SK-N-SH (cell line): ENCODE data around the gene IQSEC3. TPM values are rescaled to one million over a fixed set of nuclear protein-coding genes. Genes with fewer than 3 reads are reported as not detected.

ENCODE experiments used
- CTCF ChIA-PET: fragments of 300-600, 350-600 bp; formaldehyde crosslinking; extraction: SDS; loops from one replicate; lab custom pipeline; 2021; lab: Yijun Ruan, JAX
- POLR2A ChIA-PET: fragments of 350-600 bp; sonication (Branson Sonifier 250); formaldehyde crosslinking; extraction: SDS; loops from one replicate; lab custom pipeline; 2020; ENCODE audit warnings: antibody characterized with exemption, inconsistent platforms; lab: Yijun Ruan, JAX
- DNase-seq: peaks from one replicate; pipeline ENCODE4 v3.0.0; 2012
- H2AFZ ChIP-seq: fragments of 200-600 bp; sonication (generic); 2 replicates; pipeline ENCODE4 v1.8.1; 2016; ENCODE audit warnings: antibody characterized with exemption, mild to moderate bottlenecking, low read depth
- H3F3A ChIP-seq: fragments of 200-600 bp; sonication (generic); replicated peaks from 2 replicates; pipeline ENCODE3; 2016; ENCODE audit warnings: antibody characterized with exemption, mild to moderate bottlenecking; ENCODE audit not compliant: insufficient read depth
- H3K27ac ChIP-seq, 2 experiments: fragments of 200-500 bp in 1 of 2; fragments of 200-600 bp in 1 of 2; sonication (Bioruptor generic) in 1 of 2; sonication (generic), shearing (Covaris generic) in 1 of 2; 2 replicates each; pipeline versions ENCODE4 v1.5.1 to v1.6.1; 2014 to 2016; ENCODE audit warnings: low read depth in 2 of 2, inconsistent platforms in 1 of 2, low read length in 1 of 2, mild to moderate bottlenecking in 1 of 2, mixed read lengths in 1 of 2
- H3K27me3 ChIP-seq: fragments of 200-600 bp; sonication (generic), shearing (Covaris generic); 2 replicates; pipeline ENCODE4 v1.6.1; 2016; ENCODE audit warnings: mixed run types; ENCODE audit not compliant: insufficient read depth
- H3K36me3 ChIP-seq, 2 experiments: fragments of 200-500 bp in 1 of 2; fragments of 200-600 bp in 1 of 2; sonication (Bioruptor generic) in 1 of 2; sonication (generic) in 1 of 2; replicated peaks in 1 of 2; 2 replicates each; pipeline versions ENCODE3 to v1.5.1; 2014 to 2016; ENCODE audit warnings: low read length in 1 of 2, mild to moderate bottlenecking in 1 of 2; ENCODE audit not compliant: insufficient read depth in 2 of 2, control insufficient read depth in 1 of 2
- H3K4me1 ChIP-seq, 2 experiments: fragments of 200-500 bp in 1 of 2; fragments of 200-600 bp in 1 of 2; sonication (Bioruptor generic) in 1 of 2; sonication (generic), shearing (Covaris generic) in 1 of 2; 2 replicates each; pipeline versions ENCODE4 v1.5.1 to v1.6.1; 2014 to 2016; ENCODE audit warnings: low read depth in 1 of 2, low read length in 1 of 2, mixed run types in 1 of 2; ENCODE audit not compliant: insufficient read depth in 2 of 2, control insufficient read depth in 1 of 2
- H3K4me2 ChIP-seq: fragments of 200-600 bp; sonication (generic), shearing (Covaris generic); 2 replicates; pipeline ENCODE4 v1.6.1; 2017; ENCODE audit warnings: mixed run types
- H3K4me3 ChIP-seq, 2 experiments: fragments of 200-500 bp in 1 of 2; fragments of 200-600 bp in 1 of 2; sonication (Bioruptor generic) in 1 of 2; sonication (generic), shearing (Covaris generic) in 1 of 2; 2 replicates each; pipeline versions ENCODE4 v1.5.1 to v1.8.1; 2014 to 2016; ENCODE audit warnings: low read depth in 2 of 2, inconsistent platforms in 1 of 2, low read length in 1 of 2, mild to moderate bottlenecking in 1 of 2, mixed read lengths in 1 of 2, moderate library complexity in 1 of 2
- H3K79me2 ChIP-seq: fragments of 200-600 bp; sonication (generic); 2 replicates; pipeline ENCODE4 v1.8.1; 2017; ENCODE audit warnings: mild to moderate bottlenecking; ENCODE audit not compliant: insufficient read depth
- H3K9ac ChIP-seq: fragments of 200-600 bp; sonication (generic); 2 replicates; pipeline ENCODE4 v1.6.1; 2017; ENCODE audit warnings: mixed run types
- H3K9me2 ChIP-seq: fragments of 200-600 bp; sonication (generic); 2 replicates; pipeline ENCODE4 v1.6.1; 2017; ENCODE audit warnings: mixed run types
- H3K9me3 ChIP-seq: fragments of 200-600 bp; sonication (generic); 2 replicates; pipeline ENCODE4 v1.6.1; 2017; ENCODE audit warnings: mixed run types, mild to moderate bottlenecking, moderate library complexity
- H4K20me1 ChIP-seq: fragments of 200-600 bp; sonication (generic); 2 replicates; pipeline ENCODE4 v1.6.1; 2017; ENCODE audit warnings: mild to moderate bottlenecking, mixed run types; ENCODE audit not compliant: insufficient read depth
- CTCF ChIP-seq: fragments of 200-600 bp; sonication (generic); IDR thresholded peaks from 2 replicates; pipeline ENCODE4 v1.6.1; 2017; ENCODE audit warnings: antibody characterized with exemption, mild to moderate bottlenecking, moderate library complexity
- ELF1 ChIP-seq: IDR thresholded peaks from 2 replicates; pipeline ENCODE4 v1.4.0; 2012
- EP300 ChIP-seq, 2 experiments: IDR thresholded peaks; 2 replicates each; pipeline versions ENCODE4 v1.4.0 to v1.6.1; 2012; ENCODE audit warnings: borderline replicate concordance in 1 of 2, low read depth in 1 of 2, low read length in 1 of 2
- FOSL2 ChIP-seq: IDR thresholded peaks from 2 replicates; pipeline ENCODE4 v1.4.0; 2012; ENCODE audit warnings: low read depth, mild to moderate bottlenecking, moderate library complexity, borderline replicate concordance
- FOXJ3 ChIP-seq: sonication (generic); formaldehyde crosslinking; IDR thresholded peaks from 2 replicates; pipeline ENCODE4 v1.5.1; 2020; ENCODE audit warnings: mild to moderate bottlenecking, missing genetic modification reagents
- JUND ChIP-seq: IDR thresholded peaks from 2 replicates; pipeline ENCODE4 v1.4.0; 2012
- POLR2AphosphoS5 ChIP-seq: IDR thresholded peaks from 2 replicates; pipeline ENCODE4 v1.6.1; 2012; ENCODE audit warnings: low read depth, low read length
- RAD21 ChIP-seq: IDR thresholded peaks from 2 replicates; pipeline ENCODE4 v1.6.1; 2012; ENCODE audit warnings: mild to moderate bottlenecking, low read length
- RXRA ChIP-seq: IDR thresholded peaks from 2 replicates; pipeline ENCODE4 v1.4.0; 2012; ENCODE audit warnings: low read depth, mild to moderate bottlenecking, borderline replicate concordance
- SIN3A ChIP-seq: IDR thresholded peaks from 2 replicates; pipeline ENCODE4 v1.6.1; 2012; ENCODE audit warnings: low read depth, mild to moderate bottlenecking, low read length, moderate library complexity, borderline replicate concordance
- TAF1 ChIP-seq: IDR thresholded peaks from 2 replicates; pipeline ENCODE4 v1.6.1; 2012; ENCODE audit warnings: low read depth, mild to moderate bottlenecking, low read length, moderate library complexity, borderline replicate concordance
- TCF12 ChIP-seq: IDR thresholded peaks from 2 replicates; pipeline ENCODE4 v1.4.0; 2012
- USF1 ChIP-seq: IDR thresholded peaks from 2 replicates; pipeline ENCODE4 v1.4.0; 2012; ENCODE audit warnings: low read depth, borderline replicate concordance
- ZBTB33 ChIP-seq: IDR thresholded peaks from 2 replicates; pipeline ENCODE4 v1.4.0; 2012; ENCODE audit warnings: low read depth, borderline replicate concordance
- WGBS: methylation state at CpG from one replicate; pipeline ENCODE4 v1.1.6; 2017; ENCODE audit warnings: low lambda C conversion rate; 5-methylcytosine and 5-hydroxymethylcytosine counted together
- polyA plus RNA-seq, 3 experiments: library from polyadenylated mRNA; depleted of rRNA; stranded (reverse); fragments of >200 nt; gene quantifications; 2 replicates each; pipeline ENCODE4 v1.2.3, GENCODE V29; 2012

Gene IQSEC3
- polyA plus RNA-seq, 1 of the 3 experiments (the other 2 are of a cell fraction) = 0.02 TPM

GRCh38 chr12:138171-138897, 71.8 kb downstream of the IQSEC3 start:
- Histone ChIP-seq H3K9me2 (no peaks in the 10 kb centered on the region), H3K9me3 (no peaks in the 10 kb centered on the region), H3F3A (no peaks in the 10 kb centered on the region), H3K9ac (no peak overlapping the region), H2AFZ (no peak overlapping the region), H3K27ac (no peak overlapping the region), H3K4me2 (no peak overlapping the region), H3K36me3 (no peaks in the 10 kb centered on the region), H3K4me3 (no peak overlapping the region), H3K4me1 (no peaks in the 10 kb centered on the region), H3K79me2 (no peaks in the 10 kb centered on the region), H4K20me1 (no peaks in the 10 kb centered on the region), H3K27me3 (no peaks in the 10 kb centered on the region; the same call in 1 of the 2 replicates)
- TF ChIP-seq USF1 (no peak), POLR2AphosphoS5 (no peak), ELF1 (no peak), CTCF (no peak), ZBTB33 (no peak), TCF12 (no peak), TAF1 (no peak), JUND (no peak), FOXJ3 (no peak), RAD21 (no peak), RXRA (no peak), FOSL2 (no peak), EP300 (IDR thresholded peaks at IDR 0.05; ENCODE audit: borderline replicate concordance in 1 of 2, low read depth in 1 of 2, low read length in 1 of 2) (no peak), SIN3A (no peak)
- no peak for DNase-seq
- ChIA-PET CTCF (interaction anchor here (1.9 to 4.5 kb wide), 2 partner anchors 14 to 15 kb away, joined by 5 to 24 read pairs; no protein-coding TSS in a partner anchor), POLR2A (no interaction called here)
- whole genome bisulfite sequencing = 79% methylated on average over 45 of the region's 64 CpGs
